Nephron progenitor cell (in vitro differentiated cells): Measurements from ENCODE around the gene TRMT6.

Experiments
- DNase-seq: peaks from one replicate; pipeline ENCODE4 v3.0.0; 2021
- H3K27ac Mint-ChIP-seq: 2 replicates; pipeline ENCODE4 v1.8.0; 2021; ENCODE audit warnings: mild to moderate bottlenecking, moderate library complexity, mixed read lengths
- H3K27me3 Mint-ChIP-seq: 2 replicates; pipeline ENCODE4 v1.8.0; 2021; ENCODE audit warnings: mild to moderate bottlenecking, low read depth, mixed read lengths; ENCODE audit not compliant: poor library complexity
- H3K36me3 Mint-ChIP-seq: 2 replicates; pipeline ENCODE4 v1.8.0; 2021; ENCODE audit warnings: low read depth, mixed read lengths
- H3K4me1 Mint-ChIP-seq: 2 replicates; pipeline ENCODE4 v1.8.0; 2021; ENCODE audit warnings: mixed read lengths
- H3K4me3 Mint-ChIP-seq: 2 replicates; pipeline ENCODE4 v1.8.0; 2021; ENCODE audit warnings: mild to moderate bottlenecking, moderate library complexity, mixed read lengths
- H3K9me3 Mint-ChIP-seq: 2 replicates; pipeline ENCODE4 v1.8.0; 2021; ENCODE audit warnings: mild to moderate bottlenecking, moderate library complexity, mixed read lengths
- TF ChIP-seq, protein P1 (sequence below): fragments of 200-600 bp; sonication (generic); IDR thresholded peaks from 2 replicates; pipeline ENCODE4 v1.5.0; 2021; ENCODE audit warnings: antibody characterized with exemption

The TRMT6 gene

GRCh38 chr20:5989539-5989938, 39.2 kb upstream of the TRMT6 start:
- Mint-ChIP-seq H3K9me3 (no peaks in the 10 kb centered on the region), H3K4me1 (no peaks in the 10 kb centered on the region)

DNA sequence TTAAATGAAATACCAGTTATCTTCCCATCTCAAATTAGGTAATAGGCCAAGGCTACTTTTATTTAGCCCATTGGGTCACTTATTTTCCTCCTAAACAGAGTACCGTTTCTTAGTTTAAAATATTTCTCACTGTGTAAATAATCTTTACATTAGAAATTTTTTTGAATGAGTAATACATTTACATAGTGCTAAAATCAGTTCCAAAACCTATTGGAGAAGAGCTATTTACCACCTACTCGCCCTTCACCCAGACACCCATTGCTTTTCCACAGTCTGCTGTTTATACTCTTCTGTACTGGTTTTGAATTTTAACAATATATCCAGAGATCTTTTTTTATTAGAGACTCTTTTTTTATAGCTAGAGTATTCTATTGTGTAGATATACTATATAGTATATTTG, 37.0 kb upstream of the TRMT6 start:
- Mint-ChIP-seq H3K4me3 (no peak overlapping the region), H3K27me3 (no peaks in the 10 kb centered on the region), H3K4me1 (no peaks in the 10 kb centered on the region), H3K27ac (no peak overlapping the region), H3K36me3 (peaks cover 40% of the 10 kb centered on the region), H3K9me3 (no peaks in the 10 kb centered on the region)
- no peak for DNase-seq
- TF ChIP-seq, protein P1, sequence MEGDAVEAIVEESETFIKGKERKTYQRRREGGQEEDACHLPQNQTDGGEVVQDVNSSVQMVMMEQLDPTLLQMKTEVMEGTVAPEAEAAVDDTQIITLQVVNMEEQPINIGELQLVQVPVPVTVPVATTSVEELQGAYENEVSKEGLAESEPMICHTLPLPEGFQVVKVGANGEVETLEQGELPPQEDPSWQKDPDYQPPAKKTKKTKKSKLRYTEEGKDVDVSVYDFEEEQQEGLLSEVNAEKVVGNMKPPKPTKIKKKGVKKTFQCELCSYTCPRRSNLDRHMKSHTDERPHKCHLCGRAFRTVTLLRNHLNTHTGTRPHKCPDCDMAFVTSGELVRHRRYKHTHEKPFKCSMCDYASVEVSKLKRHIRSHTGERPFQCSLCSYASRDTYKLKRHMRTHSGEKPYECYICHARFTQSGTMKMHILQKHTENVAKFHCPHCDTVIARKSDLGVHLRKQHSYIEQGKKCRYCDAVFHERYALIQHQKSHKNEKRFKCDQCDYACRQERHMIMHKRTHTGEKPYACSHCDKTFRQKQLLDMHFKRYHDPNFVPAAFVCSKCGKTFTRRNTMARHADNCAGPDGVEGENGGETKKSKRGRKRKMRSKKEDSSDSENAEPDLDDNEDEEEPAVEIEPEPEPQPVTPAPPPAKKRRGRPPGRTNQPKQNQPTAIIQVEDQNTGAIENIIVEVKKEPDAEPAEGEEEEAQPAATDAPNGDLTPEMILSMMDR = no peak

More at GRCh38 chr20:5989539-5989938, 39.2 kb upstream of the TRMT6 start:
- no peak overlapping the region for H3K4me3 Mint-ChIP-seq
- DNase-seq = no peak
- TF ChIP-seq, protein P1 = no peak
- peaks cover 28% of the 10 kb centered on the region for H3K36me3 Mint-ChIP-seq
- no peaks in the 10 kb centered on the region for H3K27me3 Mint-ChIP-seq
- H3K27ac Mint-ChIP-seq = no peak overlapping the region

DNA sequence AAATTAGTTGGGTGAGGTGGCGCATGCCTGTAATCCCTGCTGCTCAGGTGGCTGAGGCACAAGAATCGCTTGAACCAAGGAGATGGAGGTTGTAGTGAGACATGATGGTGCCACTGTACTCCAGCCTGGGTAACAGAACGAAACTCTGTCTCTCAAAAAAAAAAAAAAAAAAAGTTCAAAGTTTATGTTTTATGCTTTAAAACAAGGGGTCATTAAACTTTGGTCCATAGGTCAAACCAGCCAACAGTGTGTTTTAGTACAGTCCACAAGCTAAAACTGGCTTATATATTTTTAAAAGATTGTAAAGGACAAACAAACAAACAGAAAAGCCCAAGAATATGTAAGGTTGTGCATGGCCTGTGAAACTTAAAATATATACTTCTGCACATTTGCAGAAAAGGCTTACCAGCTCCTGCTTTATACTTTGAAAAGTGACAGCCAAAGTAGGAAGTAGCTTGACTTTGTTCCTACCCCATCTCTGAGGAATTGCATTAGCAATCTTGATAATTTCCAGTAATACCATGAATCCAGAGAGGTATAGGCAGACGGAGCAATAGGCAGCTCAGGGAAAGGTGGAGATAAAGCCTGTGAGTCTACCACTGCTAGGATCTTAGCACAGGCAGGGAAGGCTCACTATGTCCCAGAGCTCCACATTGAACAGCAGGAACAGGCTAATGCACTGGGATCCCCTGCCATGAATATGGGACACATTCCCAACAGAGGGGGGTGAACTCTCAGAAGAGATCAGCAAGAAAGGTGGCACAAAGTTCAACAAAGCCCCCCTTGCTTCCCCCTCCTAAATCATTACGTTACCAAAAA, 30.6 kb upstream of the TRMT6 start:
- TF ChIP-seq, protein P1 = no peak
- Mint-ChIP-seq H3K4me1 (no peaks in the 10 kb centered on the region), H3K9me3 (no peaks in the 10 kb centered on the region), H3K36me3 (peaks cover 29% of the 10 kb centered on the region), H3K27me3 (peaks cover 3% of the 10 kb centered on the region), H3K27ac (no peak overlapping the region), H3K4me3 (no peak overlapping the region)
- no peak for DNase-seq

GRCh38 chr20:5979801-5980200, 29.5 kb upstream of the TRMT6 start:
- Mint-ChIP-seq H3K27ac (peak overlapping the region; percentile 21), H3K4me3 (no peak overlapping the region), H3K27me3 (peaks cover 3% of the 10 kb centered on the region), H3K9me3 (no peaks in the 10 kb centered on the region), H3K36me3 (peaks cover 35% of the 10 kb centered on the region), H3K4me1 (no peaks in the 10 kb centered on the region)
- no peak for DNase-seq
- TF ChIP-seq, protein P1 = no peak

DNA sequence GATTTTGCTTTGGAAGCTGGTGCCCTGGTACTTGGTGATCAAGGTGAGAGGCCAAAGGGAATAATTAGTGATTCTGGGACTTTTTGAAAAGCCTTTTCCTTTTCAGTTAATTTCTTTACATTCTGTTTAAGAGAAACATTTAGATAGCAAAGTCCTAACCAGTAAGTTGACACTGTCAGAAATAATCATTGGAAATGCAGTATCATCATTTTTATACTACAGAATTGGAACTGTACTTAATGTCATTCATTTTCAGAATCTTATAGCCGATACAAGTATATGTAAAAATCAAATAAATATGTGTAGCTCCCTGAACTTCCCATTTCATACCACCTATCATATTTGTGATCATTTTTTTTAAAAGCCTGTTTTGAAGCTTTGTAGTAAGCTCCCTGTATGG, 27.6 kb upstream of the TRMT6 start:
- TF ChIP-seq, protein P1 = no peak
- no peak overlapping the region for H3K4me3 Mint-ChIP-seq
- H3K36me3 Mint-ChIP-seq = peaks cover 27% of the 10 kb centered on the region
- no peaks in the 10 kb centered on the region for H3K9me3 Mint-ChIP-seq
- no peak overlapping the region for H3K27ac Mint-ChIP-seq
- DNase-seq = no peak
- H3K27me3 Mint-ChIP-seq = peaks cover 3% of the 10 kb centered on the region
- no peaks in the 10 kb centered on the region for H3K4me1 Mint-ChIP-seq

DNA sequence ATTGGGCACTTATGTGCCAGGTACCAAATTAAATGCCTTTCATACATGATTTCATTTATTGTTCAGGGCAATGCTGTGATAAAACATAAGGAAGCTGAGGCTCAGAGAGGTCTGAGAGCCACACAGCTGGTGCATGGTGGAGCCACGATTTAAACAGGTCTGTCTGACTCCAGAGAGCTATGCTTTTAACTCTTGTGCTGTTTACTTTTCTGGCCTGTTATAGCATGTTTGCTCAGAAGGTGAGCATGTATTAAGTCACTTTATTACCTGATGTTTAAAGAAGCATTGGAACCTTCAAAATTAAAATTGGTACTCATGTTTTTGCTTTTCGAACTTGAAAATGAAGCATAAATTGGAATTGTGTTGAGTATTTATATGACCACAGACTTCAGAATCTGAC, 26.9 kb upstream of the TRMT6 start:
- peaks cover 3% of the 10 kb centered on the region for H3K27me3 Mint-ChIP-seq
- no peaks in the 10 kb centered on the region for H3K9me3 Mint-ChIP-seq
- peaks cover 23% of the 10 kb centered on the region for H3K36me3 Mint-ChIP-seq
- no peak overlapping the region for H3K27ac Mint-ChIP-seq
- H3K4me1 Mint-ChIP-seq = no peaks in the 10 kb centered on the region
- TF ChIP-seq, protein P1 = no peak
- H3K4me3 Mint-ChIP-seq = no peak overlapping the region
- DNase-seq = no peak
